Activated naive CD8-positive, alpha-beta T cell treated with anti-CD3 and anti-CD28 coated beads, Interleukin-2, amount 50 U/mL, for 16 hours (primary cell): ENCODE data around the gene ARHGEF10L.
"Not testable (repeated sequence)": the region's sequence is repeated elsewhere in the genome, so short reads cannot be mapped to it uniquely, and the experiment has no call there.

Experiments used
- DNase-seq: peaks from one replicate; pipeline ENCODE4 v3.0.0-alpha.2; 2020; ENCODE audit warnings: low read depth, low spot score

Gene ARHGEF10L

GRCh38 chr1:17734609-17735008 is 195.1 kb downstream of the ARHGEF10L start:
- DNase-seq: no peak

- no peak for DNase-seq
Observed at GRCh38 chr1:17735348-17735747, 195.8 kb downstream of the ARHGEF10L start.

- no peak for DNase-seq
Observed at GRCh38 chr1:17735793-17736192, 196.3 kb downstream of the ARHGEF10L start.

GRCh38 chr1:17736625-17737024 is 197.1 kb downstream of the ARHGEF10L start:
- DNase-seq: no peak

- no peak for DNase-seq
Observed at GRCh38 chr1:17739050-17739449, 199.6 kb downstream of the ARHGEF10L start.

- DNase-seq: no peak
Observed at GRCh38 chr1:17741052-17741451, 201.6 kb downstream of the ARHGEF10L start.

GRCh38 chr1:17742583-17742982 is 203.1 kb downstream of the ARHGEF10L start:
- DNase-seq: no peak

GRCh38 chr1:17743008-17743647 is 203.6 kb downstream of the ARHGEF10L start:
- no peak for DNase-seq

GRCh38 chr1:17743925-17744324 is 204.4 kb downstream of the ARHGEF10L start:
- no peak for DNase-seq

GRCh38 chr1:17744666-17745478 is 205.4 kb downstream of the ARHGEF10L start:
- DNase-seq: no peak

GRCh38 chr1:17745479-17745955 is 206.0 kb downstream of the ARHGEF10L start:
- DNase-seq: no peak

- DNase-seq: not testable (repeated sequence)
Observed at GRCh38 chr1:17746281-17746680, 206.8 kb downstream of the ARHGEF10L start.

GRCh38 chr1:17746920-17747319 is 207.4 kb downstream of the ARHGEF10L start:
- DNase-seq: no peak
